Left kidney (tissue), 2 donors: ENCODE results near the gene PCK2. TPM values are rescaled to one million over a fixed set of nuclear protein-coding genes. Genes with fewer than 3 reads are reported as not detected.

Experiments
- DNase-seq: peaks from one replicate; pipeline ENCODE4 v3.0.0-alpha.2; 2013
- polyA plus RNA-seq: library from polyadenylated mRNA; unstranded; fragments of 120-200 nt; gene quantifications from one replicate; pipeline ENCODE4 v1.2.1, GENCODE V29; 2013; ENCODE audit not compliant: insufficient read length

PCK2 gene
- polyA plus RNA-seq, 1 donor: 35.8 TPM

DNA sequence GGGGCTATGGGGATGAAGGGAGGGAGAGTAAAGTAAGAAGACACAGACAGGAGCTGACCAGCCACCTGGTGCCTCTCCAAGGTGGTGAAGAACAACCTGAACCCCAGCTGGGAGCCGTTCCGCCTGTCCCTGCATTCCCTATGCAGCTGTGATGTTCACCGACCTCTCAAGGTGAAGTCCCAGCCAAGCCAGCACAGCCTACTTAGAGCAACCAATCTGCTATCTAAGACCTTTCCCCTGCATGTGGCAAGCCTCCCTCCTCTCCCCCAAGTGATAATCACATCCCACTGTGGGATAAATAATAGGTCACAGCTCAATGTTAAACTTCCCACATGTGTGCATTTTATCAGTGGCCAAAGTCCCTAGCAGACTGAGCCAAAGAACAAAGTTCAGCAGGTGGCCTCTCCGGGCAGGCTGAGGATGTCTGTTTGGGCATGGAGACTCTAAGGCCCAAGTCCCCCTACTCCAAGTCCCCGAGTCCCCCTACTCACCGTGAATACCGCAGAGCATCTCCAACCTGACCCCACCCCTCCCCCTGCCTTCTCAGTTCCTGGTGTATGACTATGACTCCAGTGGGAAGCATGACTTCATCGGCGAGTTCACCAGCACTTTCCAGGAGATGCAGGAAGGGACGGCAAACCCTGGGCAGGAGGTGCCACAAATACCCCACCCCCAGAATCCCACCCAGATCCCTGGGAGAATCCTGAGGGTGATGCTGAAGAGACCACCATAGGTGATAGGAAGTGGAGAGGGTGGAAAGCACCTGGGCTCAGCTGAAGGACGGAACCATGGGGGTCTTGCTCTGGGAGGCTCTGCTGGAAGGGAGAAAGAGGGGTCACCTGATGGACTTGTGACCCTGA is 19.3 kb upstream of the PCK2 start:
- no peak for DNase-seq

DNA sequence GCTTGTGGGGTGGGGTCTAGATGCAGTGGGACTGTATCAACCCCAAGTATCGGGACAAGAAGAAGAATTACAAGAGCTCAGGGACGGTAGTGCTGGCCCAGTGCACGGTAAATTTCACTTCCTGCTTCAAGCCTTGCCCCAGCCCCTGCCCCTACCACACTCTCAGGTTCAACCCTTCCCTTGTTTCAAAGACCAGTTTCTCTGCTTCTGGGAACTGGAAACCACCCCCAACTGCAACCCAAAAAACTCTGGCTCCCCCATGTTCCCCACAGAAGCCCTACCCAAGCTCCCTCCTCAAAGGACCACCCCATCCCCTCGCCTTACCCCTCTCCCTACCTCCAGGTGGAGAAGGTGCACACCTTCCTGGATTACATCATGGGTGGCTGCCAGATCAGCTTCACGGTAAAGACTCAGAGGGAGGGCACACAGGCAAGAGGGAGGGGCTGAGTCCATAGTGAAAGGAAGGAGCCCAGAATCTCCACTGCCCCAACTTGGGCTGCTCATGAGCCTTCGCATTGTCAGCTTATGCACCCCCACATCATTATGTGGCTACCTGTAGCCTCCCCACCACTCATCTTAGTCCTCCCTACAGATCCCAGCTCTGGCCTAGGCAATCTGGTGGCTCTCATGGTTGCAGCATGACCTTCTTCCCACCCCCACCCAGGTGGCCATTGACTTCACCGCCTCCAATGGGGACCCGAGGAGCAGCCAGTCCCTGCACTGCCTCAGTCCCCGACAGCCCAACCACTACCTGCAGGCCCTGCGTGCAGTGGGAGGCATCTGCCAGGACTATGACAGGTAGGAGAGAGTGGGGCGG is 18.4 kb upstream of the PCK2 start:
- DNase-seq: no peak

DNA sequence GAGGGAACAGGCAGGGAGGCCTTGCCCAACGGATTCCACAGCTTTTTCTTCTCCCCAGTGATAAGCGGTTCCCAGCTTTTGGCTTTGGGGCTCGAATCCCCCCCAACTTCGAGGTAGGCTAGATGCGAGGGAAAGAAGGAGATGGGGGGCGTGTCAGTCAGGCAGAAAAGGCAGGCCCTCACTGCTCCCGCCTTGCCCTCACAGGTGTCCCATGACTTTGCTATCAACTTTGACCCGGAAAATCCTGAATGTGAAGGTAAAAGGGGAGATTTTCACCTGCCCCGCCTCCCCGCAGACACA is 17.9 kb upstream of the PCK2 start:
- no peak for DNase-seq

DNA sequence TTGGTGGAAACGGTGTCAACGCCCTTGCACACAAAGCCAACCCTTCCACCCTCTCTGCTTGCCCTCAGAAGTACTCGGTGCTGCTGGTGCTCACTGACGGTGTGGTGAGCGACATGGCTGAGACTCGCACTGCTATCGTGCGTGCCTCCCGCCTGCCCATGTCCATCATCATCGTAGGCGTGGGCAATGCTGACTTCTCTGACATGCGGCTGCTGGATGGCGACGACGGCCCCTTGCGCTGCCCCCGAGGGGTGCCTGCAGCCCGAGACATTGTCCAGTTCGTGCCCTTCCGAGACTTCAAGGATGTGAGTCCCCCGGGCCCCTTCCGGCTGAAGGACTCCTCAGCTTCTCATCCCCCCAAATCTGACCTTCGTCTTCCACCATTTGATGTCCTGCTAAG is 17.0 kb upstream of the PCK2 start:
- DNase-seq: no peak

DNA sequence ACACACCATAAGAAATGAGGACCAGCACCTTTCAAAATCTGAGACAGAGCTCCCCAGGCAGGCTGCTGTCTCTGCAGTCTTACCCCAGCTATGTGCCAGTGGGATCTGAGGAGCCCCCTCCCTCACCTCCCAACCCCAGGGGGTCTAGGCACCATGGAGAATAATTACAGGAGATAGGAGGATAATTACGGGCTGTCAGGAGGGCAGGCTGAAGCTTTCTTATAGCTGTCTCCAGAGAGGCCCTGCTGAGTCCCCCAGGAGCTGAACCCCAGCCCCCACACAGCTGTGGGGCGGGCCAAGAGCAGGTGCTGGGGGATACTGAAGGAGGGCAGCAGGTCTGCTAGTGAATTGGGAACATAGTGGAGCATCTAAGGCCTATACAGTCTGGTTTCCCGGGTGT is 16.0 kb upstream of the PCK2 start:
- no peak for DNase-seq

DNA sequence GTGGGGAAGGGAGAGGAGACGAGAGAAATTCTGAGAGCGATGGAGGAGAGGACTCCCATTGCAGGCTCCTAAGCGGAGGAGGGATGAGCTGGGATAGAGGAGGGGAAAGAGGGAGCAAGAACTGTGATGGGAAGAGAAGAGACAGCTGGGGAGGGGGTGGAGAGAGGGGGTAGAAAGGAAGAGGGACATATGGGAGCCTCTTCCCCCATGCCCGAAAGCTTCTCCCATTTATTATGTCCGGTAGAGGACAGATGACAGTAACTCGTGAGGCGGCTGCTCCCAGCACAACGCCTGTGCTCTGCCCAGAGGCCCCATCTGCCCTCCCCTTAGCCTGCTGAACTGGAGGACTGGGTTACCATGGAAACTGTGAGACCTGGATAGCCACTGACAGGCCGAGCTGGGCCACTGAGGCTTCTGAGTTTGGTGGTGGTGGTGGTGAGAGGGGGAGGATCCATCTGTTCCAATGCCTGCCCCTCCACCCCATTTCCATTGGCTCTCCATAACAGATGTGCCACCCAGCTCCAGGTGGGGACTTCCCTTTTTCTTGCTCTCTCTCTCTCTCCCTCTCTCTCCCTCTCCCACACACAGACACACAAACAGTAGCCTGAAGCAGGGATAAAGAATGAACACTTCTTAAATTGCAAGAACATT is 14.5 kb upstream of the PCK2 start:
- no peak for DNase-seq

DNA sequence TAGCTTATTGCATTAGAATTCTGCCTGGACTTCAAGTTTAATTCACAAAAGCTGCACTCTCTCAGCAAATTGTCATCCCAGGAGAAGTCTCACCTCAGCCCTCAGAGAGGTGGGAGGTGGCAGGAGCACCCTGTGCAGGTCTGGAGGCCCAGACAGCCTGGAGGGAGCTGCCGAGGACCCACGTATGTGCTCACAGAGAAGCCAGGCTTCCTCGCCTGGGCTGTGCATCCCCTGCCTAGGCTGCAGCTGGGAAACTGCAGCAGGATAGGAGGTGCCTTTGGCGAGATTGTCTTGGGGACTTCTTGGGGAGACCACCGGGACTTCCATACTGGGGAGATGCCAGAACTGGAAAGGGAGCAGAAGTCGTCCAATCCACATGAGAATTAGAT is 14.0 kb upstream of the PCK2 start:
- DNase-seq: no peak

DNA sequence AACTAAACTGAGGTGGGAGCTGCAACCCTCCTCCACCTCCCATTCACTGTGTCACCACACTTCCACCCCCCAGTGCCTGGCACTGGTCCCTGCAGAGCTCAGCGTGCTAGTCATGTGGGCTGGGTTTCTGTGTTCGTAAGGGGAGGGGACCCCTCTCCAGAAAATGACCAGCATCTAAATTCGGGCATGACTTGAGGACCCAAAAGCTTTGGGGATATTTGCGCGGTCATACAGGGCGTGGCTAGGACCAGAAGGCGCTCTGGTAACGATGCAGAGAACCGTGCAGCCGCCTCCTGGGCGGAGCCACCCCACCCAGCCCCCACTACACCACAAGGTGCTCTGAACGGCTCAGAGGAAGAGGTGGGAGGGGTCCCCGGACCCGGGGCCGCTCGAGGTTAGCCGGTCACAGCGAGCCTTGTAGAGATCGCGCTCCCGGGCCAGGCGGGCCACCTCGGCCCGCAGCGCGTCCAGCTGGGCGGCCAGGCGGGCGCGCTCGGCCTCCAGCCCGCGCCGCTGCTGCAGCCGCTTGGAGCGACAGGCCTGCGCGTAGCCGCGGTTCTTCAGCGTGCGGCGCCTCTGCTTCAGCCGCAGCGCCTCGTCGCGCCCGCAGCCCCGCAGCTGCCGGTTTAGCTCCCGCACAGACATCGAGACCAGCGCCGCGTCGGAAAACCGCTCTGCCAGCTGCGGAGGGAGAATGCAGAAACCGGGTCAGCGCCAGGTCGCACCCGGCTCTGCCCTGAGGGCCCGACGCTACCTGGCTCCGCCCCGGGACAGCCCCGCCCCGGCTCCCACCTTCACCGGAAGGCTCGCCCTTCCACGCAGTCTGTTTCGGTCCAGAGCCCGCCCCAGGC is 13.0 kb upstream of the PCK2 start:
- no peak for DNase-seq

DNA sequence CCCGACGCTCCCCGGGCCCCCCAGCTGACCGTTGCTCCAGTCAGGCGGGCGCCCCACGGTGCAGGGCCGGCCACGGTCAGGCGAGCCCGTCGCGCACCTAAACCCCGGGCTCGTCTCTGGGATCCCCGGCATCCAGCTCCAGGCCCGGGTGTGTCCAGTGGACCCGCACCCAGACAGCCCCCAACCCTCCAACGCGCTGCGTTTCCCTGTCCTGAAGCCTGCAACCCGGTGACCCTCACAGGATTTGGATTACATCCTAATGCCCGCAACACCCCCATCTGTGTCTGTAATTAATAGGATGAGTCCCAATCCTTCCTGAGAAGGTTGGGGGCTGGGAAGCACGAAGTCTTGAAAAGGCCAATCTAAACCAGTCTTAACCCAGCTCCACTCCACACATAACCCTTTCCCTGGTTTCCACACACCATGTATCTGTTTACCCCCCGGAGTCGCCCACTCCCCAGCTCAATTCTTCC is 12.3 kb upstream of the PCK2 start:
- no peak for DNase-seq

DNA sequence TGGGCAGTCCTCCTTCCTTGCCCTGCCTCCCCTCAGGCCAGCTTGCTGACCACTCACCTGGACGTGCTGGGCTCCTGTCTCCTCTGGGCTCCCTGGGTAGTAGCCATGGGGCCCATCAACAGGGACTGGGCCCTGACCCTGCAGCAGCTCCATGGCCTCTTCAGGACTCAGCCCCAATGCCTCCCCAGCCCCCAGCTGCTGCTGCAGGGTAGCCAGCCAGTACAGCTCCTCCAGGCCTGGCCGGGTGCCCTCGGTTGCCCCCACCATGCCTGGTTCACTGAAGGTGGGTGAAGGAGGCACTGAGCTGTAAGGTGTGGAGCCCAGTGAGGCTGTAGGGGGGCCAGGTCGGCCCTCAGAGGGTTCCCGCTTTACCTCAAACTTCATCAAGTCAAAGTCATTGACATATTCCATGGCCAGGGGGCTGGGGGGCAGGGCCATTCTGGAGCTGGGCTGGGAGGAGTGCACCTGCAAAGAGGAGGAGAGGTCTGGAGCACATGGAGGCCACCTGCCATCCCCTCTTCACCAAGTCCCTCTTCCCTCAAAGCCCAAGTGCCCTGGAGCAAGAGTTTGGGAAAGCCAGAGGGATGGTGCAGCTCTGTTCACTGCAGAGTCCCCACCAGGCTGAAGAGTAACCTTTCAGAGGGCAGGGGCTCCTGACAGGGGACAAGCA is 11.6 kb upstream of the PCK2 start:
- no peak for DNase-seq

DNA sequence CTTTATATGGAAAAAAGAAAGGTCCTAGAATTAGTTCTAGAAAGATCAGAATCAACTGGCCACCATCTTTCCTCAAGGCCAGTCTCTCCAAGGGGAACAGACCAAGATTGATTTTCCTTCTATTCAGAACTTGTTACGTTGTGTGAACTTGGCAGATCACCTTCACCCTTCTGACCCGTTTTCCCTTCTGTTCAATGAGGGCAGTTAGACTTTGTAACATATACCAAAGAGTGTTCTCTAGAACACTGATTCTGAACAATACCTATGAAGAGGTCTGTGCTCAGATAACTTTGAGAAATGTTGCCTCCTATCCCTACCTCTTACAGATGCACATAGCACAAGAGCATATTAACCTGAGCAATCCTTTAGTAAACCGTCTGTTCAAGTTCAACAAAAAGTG is 10.6 kb upstream of the PCK2 start:
- DNase-seq: no peak

DNA sequence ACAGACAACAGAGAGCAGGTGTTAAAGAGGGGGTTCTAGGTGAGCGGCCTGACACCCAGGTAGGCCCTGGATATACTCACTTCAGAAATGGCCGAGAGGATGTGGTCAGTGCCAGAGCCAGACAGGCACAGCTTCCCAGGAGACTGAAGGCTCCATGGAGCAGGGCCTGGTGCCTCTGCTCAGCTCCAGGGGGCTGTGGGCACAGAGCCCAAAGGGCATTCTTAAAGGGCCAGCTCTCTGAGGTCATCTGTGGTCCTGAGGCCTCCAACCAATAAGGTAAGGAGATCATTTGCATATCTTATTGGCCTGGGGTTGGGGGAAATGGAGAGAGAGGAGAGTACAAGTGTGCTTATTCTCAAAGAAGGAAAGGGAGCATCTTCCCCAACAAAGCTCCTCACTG is 9.7 kb upstream of the PCK2 start:
- DNase-seq: no peak

DNA sequence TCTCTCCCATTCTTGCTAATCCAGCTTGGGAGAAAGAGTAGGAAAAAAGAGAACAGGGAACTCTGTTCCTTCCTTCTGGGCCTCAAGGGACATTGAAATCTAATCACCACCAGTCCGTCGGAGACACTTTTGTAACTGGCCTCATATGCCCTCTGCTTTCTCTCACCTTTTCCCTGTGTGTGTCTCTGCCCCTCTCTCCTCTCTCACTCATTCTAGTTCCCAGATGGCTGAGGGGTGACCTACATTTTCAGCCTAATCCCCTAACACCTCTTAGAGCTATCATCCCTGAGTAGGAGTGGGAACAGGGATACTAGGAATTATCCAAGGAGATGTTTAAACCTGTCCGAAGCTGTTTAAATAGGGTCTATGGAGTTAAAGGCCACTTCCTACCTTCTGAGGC is 8.9 kb upstream of the PCK2 start:
- DNase-seq: no peak

DNA sequence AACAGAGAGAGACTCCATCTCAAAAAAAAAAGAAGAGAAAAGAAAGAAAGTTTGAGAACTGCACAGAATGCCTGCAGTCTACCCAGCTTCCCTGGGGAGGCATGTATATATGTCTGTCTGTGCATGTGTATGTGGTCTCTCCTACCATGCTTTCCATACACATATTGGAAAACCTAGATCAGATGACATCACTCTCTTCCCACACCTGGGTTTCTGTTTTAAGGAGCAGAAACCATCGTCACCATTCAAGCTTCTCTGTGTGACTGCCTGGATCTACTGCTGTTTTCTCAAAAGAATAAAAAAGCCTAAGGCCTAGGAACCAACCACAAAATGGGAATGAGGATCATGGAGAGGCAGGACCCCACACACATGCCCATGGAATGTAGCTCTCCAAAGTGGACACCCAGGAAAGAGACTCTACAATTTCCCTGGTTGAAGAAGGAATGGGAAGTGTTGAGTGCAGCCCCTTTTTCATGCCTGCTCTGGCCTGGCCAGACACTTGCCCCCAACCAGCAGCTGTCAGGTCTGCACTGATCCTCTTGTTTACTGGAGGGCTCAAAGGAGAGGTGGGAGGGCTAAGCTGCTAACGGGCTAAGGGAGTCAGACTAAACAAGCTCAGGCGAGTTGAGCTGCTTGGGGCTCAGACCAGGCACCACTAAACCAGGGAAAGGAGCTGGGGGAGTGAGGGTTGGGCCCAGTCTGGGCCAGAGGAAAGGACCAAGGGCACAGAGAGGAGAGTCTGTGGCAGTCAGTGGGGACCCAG is 7.7 kb upstream of the PCK2 start:
- no peak for DNase-seq

DNA sequence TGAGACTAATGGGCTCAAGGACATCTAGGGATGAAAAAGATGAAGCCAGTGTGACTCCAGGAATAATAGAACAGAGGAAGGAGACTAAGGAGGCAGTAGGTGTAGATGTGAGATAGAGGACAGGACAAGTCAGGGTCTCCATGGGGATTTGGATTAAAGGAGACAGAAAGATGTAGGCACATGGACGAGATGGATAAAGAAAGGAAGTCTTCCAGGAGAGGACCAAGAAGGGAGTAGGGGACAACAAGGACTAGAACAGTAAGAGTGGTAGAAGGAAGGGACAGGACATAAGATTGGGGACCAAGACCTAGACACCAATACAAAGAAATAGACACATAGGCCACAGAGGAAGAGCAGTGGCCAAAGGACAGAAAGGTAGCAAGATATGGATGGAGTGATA is 7.1 kb upstream of the PCK2 start:
- no peak for DNase-seq

DNA sequence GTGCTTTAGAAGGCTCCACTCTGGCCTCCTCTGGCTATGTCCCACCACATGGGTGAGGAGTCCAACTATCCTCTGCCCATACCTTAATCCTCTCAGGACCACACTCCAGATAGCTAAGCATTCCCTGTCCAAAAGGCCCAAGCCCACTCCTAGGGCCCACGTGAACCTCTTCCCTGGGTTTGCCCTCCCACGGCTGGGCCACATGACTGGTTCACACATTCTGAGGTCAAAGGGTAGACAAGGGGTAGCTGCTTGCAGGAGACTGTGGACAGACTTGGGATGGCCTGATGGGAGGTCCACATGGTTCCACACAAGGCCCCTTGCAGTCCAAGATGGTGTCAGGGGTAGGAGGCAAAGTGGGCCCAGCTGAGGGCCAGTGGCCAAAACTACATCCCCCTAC is 6.0 kb upstream of the PCK2 start:
- DNase-seq: no peak

DNA sequence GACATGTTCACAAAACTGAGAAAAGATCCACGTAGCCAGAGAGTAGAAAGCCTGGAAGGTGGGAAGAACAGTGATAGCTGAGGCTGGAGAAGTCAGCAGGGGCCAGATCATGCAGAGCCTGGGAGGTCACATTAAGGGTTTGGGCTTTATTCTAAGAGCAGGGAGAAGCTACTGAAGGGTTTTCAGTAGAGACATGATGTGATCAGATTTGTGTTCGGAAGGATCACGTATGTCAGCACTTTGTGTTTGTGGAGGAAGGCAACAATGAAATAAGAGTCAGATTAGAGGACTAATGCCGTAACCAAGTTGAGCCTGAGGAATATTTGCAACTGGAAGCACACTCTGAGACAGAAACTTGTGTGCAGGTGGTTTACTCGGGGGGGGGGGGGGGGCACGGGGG is 4.2 kb upstream of the PCK2 start:
- DNase-seq: no peak

DNA sequence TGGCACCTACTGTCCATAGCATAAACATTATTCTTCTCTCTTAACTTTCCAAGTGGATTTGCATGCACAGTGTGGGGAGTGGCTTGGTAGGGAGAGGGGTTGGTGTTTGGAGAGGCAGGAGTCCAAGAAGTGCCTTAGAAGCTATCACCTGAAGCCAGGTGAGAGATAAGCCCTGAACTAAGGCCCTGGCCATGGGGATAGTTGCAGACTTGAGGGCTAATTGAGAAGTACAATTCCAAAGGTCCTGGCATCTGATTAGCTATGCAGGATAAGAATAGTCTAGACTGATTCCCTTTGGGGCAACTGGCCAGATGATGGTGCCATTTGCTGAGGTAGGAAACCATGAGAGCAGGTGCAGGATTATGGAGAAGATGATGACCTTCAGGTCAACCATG is 2.0 kb upstream of the PCK2 start:
- DNase-seq: no peak

DNA sequence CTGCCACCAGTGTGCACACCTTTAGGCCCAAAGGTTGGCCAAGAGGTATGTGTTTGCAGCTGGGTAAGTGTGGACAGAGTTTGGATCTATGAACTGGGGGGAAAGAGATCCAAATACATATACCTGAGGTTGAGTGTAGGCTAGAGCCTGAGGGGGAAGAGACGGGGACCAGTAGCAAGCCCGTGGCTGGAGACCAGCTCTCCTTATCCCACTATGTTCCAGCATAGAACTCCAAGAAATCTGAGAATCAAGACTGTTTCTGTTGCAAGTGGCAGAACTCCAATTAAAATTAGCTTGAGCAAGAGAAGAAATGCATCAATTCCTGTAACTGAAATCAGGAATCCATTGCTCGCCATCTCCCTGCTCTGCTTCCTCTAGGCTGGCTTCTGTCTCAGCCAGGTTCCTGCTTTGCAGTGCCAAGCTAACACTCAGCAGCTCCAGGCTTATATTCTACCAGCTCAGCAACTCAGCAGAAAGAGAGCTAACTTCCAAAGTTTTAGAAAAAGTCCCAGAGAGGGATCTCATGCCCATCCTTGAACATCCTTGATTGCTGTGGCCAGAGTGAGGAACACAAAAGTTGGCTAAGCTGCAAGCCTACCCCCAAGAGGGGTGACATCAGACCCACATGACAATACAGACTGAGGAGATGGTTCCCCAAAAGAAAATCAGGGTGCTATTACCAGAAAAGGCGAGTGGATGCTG is 1.5 kb upstream of the PCK2 start:
- no peak for DNase-seq

DNA sequence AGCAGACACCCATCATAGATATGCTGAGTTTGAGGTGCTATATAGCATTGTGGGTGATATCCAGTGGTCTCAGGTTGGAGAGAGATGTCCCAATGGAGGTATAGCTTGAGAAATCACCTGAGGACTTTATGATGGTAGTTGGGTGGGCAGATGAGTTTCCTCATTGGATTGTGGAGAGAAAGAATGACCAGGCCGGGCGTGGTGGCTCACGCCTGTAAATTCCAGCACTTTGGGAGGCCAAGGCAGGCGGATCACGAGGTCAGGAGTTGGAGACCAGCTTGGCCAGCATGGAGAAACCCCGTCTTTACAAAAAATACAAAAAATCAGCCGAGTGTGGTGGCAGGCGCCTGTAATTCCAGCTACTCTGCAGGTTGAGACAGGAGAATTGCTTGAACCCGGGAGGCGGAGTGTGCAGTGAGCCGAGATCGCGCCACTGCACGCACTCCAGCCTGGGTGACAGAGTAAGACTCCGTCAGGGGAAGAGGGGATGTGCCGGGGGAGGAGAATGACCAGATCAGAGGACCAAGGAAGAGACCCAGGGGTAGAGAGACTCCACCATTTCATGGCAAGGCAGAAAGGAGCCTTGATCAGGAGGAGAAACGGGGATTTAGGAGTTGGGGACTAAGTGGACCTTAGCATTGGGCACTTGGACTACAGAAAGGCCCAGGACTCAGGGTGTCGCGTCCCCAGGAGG is 757 bp upstream of the PCK2 start:
- no peak for DNase-seq
